ENCODE data around the gene VRK3.
A peak's percentile ranks its signal among the peaks of the same experiment; 100 is the strongest.
"Not testable (repeated sequence)": the region's sequence is repeated elsewhere in the genome, so short reads cannot be mapped to it uniquely, and the experiment has no call there.

VRK3 gene, protein sequence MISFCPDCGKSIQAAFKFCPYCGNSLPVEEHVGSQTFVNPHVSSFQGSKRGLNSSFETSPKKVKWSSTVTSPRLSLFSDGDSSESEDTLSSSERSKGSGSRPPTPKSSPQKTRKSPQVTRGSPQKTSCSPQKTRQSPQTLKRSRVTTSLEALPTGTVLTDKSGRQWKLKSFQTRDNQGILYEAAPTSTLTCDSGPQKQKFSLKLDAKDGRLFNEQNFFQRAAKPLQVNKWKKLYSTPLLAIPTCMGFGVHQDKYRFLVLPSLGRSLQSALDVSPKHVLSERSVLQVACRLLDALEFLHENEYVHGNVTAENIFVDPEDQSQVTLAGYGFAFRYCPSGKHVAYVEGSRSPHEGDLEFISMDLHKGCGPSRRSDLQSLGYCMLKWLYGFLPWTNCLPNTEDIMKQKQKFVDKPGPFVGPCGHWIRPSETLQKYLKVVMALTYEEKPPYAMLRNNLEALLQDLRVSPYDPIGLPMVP

DNA sequence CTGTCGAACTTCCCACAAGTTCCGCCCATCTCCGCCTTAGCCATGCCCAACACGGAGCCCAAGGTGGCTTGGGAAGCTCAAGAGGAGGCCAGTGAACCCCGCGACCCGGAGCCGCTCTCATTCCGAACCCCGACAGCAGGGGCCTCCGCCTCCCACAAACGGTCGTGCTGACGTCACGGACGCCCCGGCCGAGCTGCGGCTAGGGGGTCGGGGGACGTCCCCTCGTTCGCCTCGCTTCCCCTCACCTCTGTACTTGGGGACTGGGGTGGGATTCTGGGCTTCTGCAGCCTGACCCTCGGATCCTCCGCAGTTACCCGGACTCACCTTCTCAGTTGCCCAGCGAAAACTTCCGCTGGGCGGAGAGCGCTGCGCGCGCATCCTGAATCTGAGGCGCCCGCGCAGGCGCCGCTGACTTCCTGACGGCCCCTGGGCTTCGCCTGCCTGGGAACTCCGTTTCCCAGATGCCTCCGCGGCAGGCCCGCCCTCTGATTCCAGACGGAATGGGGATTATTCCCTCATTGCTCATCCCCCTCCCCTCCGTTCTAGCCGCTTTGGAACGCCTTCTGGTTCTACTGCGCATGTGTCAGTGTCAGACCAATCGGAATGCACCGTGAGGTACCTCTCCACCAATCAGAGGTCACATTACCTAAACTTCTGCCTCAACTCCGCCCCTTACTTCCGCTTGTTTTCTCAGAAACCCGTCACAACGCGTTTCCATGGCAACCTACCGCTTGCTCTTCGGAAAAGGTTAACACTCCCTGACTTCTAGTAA, at the start of gene VRK3:
TSS of gene VRK3 (minus strand) at position 351 of the 772 bp plus-strand sequence. CDS start 9,210 bp downstream, outside the sequence.
- DNase-seq, result peak; percentile 87 to 97 (median 92)

DNA sequence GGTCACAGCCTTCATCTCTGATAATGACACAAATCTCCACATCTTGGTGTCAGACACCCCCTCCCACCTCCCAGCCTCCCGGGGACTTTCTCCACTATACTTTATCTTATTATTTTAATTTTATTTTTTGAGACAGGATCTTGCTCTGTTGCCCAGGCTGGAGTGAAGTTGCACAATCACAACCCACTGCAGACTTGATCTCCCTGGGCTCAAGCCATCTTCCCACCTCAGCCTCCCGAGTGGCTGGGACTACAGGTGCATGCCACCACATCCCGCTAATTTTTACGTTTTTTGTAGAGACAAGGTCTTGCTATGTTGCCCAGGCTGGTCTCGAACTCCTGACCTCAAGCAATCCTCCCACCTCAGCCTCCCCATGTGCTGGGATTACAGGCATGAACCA, 43.2 kb upstream of the VRK3 start:
- not testable (repeated sequence) for DNase-seq

DNA sequence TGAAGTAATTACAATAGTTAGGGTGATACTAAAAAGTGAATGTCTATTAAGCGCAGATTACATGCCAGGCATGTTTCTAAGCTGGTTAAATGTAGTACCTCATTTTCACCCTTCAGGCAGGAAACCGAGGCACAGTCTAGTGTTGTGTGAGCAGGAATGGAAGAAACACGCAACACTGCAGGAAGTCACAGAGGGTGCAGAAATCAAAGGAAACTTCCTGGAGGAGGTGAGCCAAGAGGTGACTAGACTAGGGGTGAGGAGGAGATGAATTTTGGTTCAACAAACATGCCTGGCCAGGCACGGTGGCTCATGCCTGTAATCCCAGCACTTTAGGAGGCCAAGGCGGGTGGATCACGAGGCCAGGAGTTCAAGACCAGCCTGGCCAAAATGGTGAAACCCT, 42.4 kb upstream of the VRK3 start:
- DNase-seq, result no peak

DNA sequence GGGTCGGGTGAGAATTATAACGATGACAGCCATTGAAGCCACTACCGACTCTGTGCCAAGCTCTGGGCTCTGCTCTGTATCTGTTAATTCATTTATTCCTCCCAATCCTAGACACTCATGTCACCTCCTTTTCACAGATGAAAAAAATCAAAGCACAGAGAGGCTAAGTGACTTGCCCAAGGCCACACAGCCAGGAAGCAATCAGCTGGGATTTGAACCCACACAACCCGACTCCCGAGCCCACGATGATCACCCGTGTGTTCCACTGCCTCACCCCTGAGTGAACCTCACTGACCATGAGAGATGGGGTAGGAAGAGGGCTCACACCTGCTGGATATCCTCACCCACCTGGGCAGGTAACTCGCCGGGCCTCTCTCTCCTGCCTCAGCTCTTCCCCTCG, 40.8 kb upstream of the VRK3 start:
- DNase-seq, result no peak

DNA sequence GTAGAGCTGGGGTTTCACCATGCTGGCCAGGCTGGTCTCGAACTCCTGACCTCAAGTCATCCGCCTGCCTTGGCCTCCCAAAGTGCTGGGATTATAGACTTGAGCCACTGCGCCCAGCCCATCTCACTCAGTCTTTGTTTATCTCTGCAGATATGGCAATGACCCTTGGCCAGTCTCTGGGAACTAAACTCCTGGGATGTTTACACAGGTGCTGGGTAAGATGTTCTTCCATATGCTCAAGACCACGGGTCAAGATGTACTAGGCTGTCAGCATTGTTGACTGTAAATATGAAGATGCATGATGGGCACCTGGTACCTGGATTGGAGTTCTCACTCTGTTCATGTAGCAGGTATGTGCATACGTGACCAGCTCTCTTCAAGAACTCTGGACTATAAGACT, 36.5 kb upstream of the VRK3 start:
- no peak for DNase-seq

- DNase-seq, result no peak
Measured at GRCh38 chr19:50060107-50060506, 34.9 kb upstream of the VRK3 start.

GRCh38 chr19:50059045-50059444, 33.9 kb upstream of the VRK3 start:
- DNase-seq, result no peak

DNA sequence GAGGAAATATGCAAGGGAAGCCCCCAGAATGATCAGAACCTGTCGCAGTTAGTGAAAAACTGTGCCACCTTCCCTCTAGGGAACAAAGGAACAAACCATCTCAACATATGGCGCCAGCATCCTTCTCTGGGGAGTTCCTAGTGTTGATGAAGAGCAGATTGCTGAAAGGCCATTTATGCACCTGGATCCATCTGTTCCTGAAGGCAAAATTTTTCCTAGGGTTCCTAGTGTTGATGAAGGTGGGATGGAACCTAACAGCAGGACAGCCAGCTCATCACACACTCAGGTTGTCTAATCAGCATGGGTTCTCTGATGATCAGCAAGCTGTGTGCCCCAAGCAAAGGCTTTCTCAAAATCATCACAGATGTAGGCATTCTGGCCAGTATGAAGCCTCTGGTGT, 33.3 kb upstream of the VRK3 start:
- no peak for DNase-seq

GRCh38 chr19:50053119-50053518, 27.9 kb upstream of the VRK3 start:
- no peak for DNase-seq

- DNase-seq, result no peak
Measured at GRCh38 chr19:50051964-50052363, 26.8 kb upstream of the VRK3 start.

DNA sequence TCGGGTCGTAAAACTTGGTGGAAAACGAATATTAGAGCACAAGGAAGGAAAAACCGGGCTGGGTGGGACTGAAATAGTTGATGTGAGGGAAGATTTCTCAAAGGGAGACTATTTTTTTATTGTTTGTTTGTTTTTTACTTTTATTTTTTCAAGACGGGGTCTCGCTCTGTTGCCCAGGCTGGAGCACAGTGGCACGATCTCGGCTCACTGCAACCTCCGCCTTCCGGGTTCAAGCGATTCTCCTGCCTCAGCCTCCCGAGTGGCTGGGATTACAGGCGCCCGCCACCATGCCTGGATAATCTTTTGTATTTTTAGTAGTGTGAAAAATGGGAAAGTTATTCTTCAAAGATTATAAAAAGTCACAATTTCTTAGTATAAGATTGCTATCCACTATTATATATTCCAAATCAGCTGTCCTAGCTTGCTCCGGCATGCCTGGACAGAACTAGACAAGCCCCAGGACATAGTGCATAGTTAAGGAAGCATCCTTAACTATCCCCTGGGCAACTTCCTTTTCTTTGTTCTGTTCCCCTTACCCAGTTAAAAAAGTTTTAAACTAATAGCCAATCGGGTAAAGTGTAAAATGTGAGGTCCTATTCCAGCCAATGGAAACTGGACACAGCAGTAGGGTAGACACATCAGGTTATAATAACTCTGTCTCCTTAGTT, 26.2 kb upstream of the VRK3 start:
- DNase-seq, result not testable (repeated sequence)

GRCh38 chr19:50050406-50051227, 25.4 kb upstream of the VRK3 start:
- DNase-seq, result peak; percentile 12 to 67 (median 40)

GRCh38 chr19:50047671-50048070, 22.5 kb upstream of the VRK3 start:
- DNase-seq, result no peak

- DNase-seq, result peak in 3 of 4 experiments; percentile 31 to 51 (median 35)
Measured at GRCh38 chr19:50046649-50047503, 21.7 kb upstream of the VRK3 start.

- DNase-seq, result no peak
Measured at GRCh38 chr19:50044922-50045321, 19.8 kb upstream of the VRK3 start.

- DNase-seq, result no peak
Measured at GRCh38 chr19:50043967-50044366, 18.8 kb upstream of the VRK3 start.

DNA sequence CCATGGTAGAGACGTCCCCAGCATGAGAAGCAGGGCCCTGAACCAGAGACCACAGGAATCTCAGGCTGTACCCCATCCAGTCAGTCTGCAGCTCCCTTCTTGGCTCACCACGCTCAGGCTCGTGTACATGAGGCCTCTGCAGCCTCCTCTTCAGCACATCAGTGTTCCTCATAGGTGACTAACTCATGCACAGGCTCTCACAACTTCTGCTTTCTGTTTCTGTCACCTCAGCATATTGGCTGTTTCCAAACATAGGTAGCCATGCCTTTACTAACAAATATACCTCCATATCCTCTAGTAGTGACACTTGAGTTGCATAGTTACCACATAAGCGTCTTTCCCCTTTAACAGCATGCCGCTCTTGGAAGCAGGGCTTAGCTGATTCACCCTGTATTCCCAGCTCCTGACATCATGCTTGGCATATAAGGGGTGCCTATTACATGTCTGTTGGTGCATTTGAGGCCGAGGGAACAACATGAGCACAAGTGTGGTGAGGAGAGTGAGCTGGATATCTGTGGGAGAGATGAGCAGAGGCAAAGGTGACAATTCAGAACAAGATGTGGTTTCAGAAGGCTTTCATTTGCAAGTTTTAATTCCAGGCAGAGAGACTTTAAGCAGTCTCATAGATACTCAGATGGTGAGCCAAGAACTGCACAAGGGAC, 17.3 kb upstream of the VRK3 start:
- no peak for DNase-seq

DNA sequence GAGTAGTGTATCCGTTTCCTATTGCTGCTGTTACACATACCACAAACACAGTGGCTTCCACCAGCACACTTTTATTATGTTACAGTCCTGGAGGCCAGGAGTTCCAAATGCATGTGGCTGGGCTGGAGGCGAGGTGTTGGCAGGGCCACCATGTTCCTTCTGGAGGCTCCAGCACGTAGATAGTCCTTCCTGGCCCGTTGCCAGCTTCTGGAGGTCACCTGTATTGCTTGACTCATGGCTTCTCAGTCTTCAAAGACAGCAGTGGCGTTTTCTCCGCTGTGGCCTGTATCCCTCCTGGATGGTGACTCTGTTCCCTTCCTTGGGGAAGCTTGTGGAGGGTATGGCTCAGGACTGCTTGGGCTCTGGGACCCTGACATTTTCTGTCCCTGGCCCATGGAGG, 15.8 kb upstream of the VRK3 start:
- no peak for DNase-seq

- DNase-seq, result no peak
Measured at GRCh38 chr19:50039968-50040367, 14.8 kb upstream of the VRK3 start.

DNA sequence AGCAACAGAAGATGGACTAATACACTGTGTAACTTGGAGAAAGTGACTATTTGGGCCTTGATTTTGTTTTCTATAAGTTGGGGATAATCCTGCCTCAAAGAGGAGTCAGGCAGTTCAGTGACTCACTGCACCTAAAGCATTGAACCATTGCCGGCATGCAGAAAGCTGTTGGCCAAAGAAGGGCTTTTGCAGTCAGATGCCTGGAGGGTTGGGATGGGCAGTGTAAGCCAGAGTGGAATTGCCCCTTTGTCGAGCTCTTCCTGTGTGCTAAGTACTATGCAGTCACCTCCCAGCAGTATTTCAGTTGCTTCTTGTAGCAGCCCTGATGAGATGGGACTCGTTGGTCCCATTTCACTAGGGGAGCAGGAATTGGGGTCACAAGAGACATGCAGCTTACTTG, 11.7 kb upstream of the VRK3 start:
- DNase-seq, result no peak

DNA sequence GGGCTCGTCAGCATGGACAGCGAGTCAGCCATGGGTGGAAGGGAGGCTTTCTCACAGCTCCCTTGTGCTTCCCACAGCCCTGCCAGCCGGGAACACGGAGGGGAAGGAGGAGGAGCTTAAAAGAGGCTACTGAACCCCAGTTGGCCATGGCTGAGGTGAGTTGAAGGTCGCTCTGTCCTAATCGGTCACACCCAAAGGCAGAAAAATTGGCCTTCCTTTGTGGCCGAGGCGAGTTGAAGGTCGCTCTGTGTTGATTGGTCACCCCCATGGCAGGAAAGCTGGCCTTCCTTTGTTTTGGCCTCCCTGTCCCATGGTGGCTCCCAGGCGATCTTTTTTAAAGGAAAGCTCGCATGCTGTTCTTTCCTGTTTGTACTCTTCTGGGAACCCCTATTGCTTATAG, 5.8 kb upstream of the VRK3 start:
- DNase-seq, result no peak

All from activated naive CD4-positive, alpha-beta T cell (primary cell).